Neural progenitor cell (in vitro differentiated cells): Measurements from ENCODE around the gene SMYD5.

Experiments
- EZH2phosphoT487 ChIP-seq: fragments of 200-600 bp; sonication (generic); IDR thresholded peaks from 2 replicates; pipeline ENCODE4 v1.6.1; 2017; ENCODE audit warnings: antibody characterized with exemption
- TF ChIP-seq, protein P1 (sequence below): fragments of 200-600 bp; sonication (generic); IDR thresholded peaks from 2 replicates; pipeline ENCODE4 v1.5.1; 2017; ENCODE audit warnings: antibody characterized with exemption, mild to moderate bottlenecking

DNA sequence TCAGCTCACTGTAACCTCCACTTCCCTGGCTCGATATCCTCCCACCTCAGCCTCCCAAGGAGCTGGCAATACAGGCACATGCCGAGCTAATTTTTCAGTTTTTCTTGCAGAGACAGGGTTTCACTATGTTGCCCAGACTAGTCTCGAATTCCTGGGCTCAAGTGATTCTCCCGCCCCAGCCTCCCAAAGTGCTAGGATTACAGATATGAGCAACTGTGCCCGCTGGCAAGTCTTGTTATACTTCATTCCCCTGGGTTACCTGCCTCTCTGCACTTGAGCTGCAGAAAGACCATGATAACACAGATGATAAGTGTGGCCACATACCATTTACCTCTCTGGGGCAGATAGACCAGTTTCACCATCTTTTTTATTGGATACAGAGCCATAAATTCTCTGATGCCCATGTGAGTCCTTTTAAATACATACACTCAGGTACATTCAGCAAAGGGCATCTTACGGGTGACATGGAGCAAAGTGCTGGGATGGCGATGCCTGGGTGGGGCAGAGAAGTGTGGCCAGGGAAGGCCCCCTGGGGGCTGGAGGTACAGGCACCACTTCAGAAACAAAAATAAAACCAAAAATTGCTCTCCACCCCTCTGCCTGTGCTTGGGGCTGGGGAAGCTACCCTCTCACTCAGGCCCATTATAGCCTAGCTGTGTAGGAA is 40.4 kb downstream of the SMYD5 start:
- TF ChIP-seq, protein P1, sequence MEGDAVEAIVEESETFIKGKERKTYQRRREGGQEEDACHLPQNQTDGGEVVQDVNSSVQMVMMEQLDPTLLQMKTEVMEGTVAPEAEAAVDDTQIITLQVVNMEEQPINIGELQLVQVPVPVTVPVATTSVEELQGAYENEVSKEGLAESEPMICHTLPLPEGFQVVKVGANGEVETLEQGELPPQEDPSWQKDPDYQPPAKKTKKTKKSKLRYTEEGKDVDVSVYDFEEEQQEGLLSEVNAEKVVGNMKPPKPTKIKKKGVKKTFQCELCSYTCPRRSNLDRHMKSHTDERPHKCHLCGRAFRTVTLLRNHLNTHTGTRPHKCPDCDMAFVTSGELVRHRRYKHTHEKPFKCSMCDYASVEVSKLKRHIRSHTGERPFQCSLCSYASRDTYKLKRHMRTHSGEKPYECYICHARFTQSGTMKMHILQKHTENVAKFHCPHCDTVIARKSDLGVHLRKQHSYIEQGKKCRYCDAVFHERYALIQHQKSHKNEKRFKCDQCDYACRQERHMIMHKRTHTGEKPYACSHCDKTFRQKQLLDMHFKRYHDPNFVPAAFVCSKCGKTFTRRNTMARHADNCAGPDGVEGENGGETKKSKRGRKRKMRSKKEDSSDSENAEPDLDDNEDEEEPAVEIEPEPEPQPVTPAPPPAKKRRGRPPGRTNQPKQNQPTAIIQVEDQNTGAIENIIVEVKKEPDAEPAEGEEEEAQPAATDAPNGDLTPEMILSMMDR: no peak
- no peak for TF ChIP-seq EZH2phosphoT487
